Sigmoid colon (tissue), 3 donors: Measurements from ENCODE around the gene SLC5A5.

ENCODE experiments used
- CTCF ChIP-seq, 4 experiments: fragments of 450-650 bp in 3 of 4; fragments of 200-600 bp in 1 of 4; IDR thresholded peaks; one replicate each; pipeline ENCODE4 v1.5.1; 2016 to 2019; ENCODE audit warnings: antibody characterized with exemption in 4 of 4, mild to moderate bottlenecking in 3 of 4, moderate library complexity in 2 of 4
- POLR2A ChIP-seq, 2 donors: fragments of 450-650 bp; IDR thresholded peaks; one replicate each; pipeline ENCODE4 v1.6.1; 2016; ENCODE audit warnings: antibody characterized with exemption in 2 of 2, mild to moderate bottlenecking in 2 of 2, moderate library complexity in 2 of 2

DNA sequence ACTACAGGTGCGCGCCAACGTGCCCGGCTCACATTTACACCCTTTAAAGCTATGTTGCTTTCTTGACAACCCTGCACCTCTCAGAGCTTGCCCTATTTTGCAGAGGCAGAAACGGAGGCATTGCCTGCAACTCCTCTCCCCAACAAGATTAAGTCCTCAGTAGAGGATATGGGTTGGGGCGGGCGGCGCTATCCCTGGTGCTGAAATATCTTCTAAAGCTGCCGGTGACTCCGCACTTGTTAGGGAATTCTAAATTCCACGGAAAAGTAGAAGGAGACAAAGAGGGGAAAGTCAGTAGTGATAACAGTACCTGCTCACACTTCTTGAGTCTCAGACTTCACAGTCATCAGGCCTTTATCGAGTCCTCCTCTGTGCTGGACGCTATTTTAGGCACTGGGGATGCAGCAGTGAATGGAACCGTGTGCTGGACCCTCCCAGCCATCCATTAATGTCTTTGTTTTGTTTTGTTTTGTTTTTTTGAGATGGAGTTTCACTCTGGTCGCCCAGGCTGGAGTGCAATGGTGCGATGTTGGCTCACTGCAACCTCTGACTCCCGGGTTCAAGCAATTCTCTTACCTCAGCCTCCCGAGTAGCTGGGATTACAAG is 18.0 kb downstream of the SLC5A5 start:
- TF ChIP-seq CTCF (IDR thresholded peaks at IDR 0.05) (no peak), POLR2A (IDR thresholded peaks at IDR 0.05) (no peak)
